RWPE1 (cell line): ENCODE data around the gene CDK5R1.

Experiments used
- CTCF ChIA-PET: fragments of 350-600 bp; sonication (Branson Sonifier 250); formaldehyde crosslinking; extraction: SDS; loops from one replicate; lab custom pipeline; 2021; lab: Yijun Ruan, JAX
- POLR2A ChIA-PET: fragments of 400-600 bp; formaldehyde crosslinking; extraction: SDS; loops from one replicate; lab custom pipeline; 2020; ENCODE audit warnings: antibody characterized with exemption; ENCODE audit not compliant: low non-redundant PET; lab: Yijun Ruan, JAX
- DNase-seq: peaks from one replicate; pipeline ENCODE4 v3.0.0; 2012; ENCODE audit warnings: low spot score
- H3K27ac ChIP-seq: fragments of 450-650 bp; 2 replicates; pipeline ENCODE4 v1.5.1; 2017
- CTCF ChIP-seq: fragments of 450-650 bp; conservative IDR thresholded peaks from 2 replicates; pipeline ENCODE4 v1.5.1; 2017; ENCODE audit warnings: low read depth, mild to moderate bottlenecking

Gene CDK5R1

GRCh38 chr17:32485261-32486110 is 1.3 kb upstream of the CDK5R1 start:
- peak overlapping the region; percentile 71 for H3K27ac ChIP-seq
- TF ChIP-seq CTCF = no peak
- no peak for DNase-seq
- ChIA-PET CTCF (no interaction called here), POLR2A (no interaction called here)

GRCh38 chr17:32486111-32486700 is 587 bp upstream of the CDK5R1 start:
- TF ChIP-seq CTCF = no peak
- peak overlapping the region; percentile 71 for H3K27ac ChIP-seq
- POLR2A ChIA-PET = interaction anchor here (0.5 to 1.0 kb wide), 4 partner anchors 12 to 390 kb away, joined by 3 to 4 read pairs (median 4); partner anchors contain the start of gene MYO1D
- DNase-seq = peak; percentile 75
- CTCF ChIA-PET = interaction anchor here (0.6 kb wide), 1 partner anchor 42 kb away, joined by 3 read pairs; the partner anchor contains the start of gene PSMD11

- ChIA-PET POLR2A (no interaction called here), CTCF (interaction anchor here (1.2 kb wide), 1 partner anchor 8 kb away, joined by 4 read pairs; no protein-coding TSS in a partner anchor)
- DNase-seq = no peak
- TF ChIP-seq CTCF = no peak
- peak overlapping the region; percentile 71 for H3K27ac ChIP-seq
Measured at GRCh38 chr17:32487473-32488176, 832 bp downstream of the CDK5R1 start.

- H3K27ac ChIP-seq = no peak overlapping the region
- ChIA-PET POLR2A (no interaction called here), CTCF (interaction anchor here (0.6 kb wide), 1 partner anchor 58 kb away, joined by 3 read pairs; no protein-coding TSS in a partner anchor)
- no peak for TF ChIP-seq CTCF
- DNase-seq = no peak
Measured at GRCh38 chr17:32488177-32488542, 1.4 kb downstream of the CDK5R1 start.

- CTCF ChIA-PET = interaction anchor here (0.6 kb wide), 1 partner anchor 58 kb away, joined by 3 read pairs; no protein-coding TSS in a partner anchor
- no peak for TF ChIP-seq CTCF
- POLR2A ChIA-PET = no interaction called here
- DNase-seq = no peak
- H3K27ac ChIP-seq = no peak overlapping the region
Measured at GRCh38 chr17:32488604-32489180, 1.9 kb downstream of the CDK5R1 start.
